ENCODE results near the gene AKAP17A.

Gene AKAP17A

DNA sequence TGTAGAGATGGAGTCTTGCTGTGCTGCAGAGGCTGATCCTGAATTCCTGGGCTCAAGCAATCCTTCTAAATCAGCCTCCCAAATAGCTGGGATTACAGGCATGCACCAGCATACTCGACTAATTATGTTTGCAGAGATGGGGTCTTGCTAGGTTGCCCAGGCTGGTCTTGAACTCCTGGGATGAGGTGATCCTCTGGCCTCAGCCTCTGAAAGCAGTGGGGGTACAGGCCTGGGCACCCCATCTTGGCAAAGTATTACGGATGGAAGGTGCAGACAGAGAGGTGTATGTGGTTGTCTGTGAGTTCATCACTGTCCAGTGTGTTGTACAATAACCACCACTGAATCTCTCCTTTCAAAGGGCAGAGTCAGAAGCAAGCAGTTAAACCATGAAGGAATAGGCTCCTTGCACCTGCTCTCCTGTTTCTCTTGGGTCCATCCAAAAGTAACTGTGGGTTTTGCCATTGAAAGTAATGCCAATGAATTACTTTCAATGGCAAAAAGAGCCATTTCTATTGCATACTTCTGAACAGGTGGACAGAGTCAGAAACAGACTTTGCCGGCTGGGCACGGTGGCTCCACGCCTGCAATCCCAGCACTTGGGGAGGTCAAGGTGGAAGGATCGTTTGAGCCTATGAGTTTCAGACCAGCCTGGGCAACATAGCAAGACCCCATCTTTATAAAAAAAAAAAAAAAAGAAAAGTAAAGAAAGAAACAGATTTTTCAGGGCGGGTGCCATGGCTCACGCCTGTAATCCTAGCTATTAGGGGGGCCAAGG, 7.0 kb upstream of the AKAP17A start:
- DNase-seq: no peak

GRCh38 chrX:1587161-1587560, 4.2 kb upstream of the AKAP17A start:
- DNase-seq: no peak

- no peak for DNase-seq
These were observed 1.9 kb upstream of the AKAP17A start for GRCh38 chrX:1589356-1590130.

- DNase-seq: no peak
These were observed 562 bp downstream of the AKAP17A start for GRCh38 chrX:1591863-1592469.

GRCh38 chrX:1592470-1593142, 1.2 kb downstream of the AKAP17A start:
- no peak for DNase-seq

DNA sequence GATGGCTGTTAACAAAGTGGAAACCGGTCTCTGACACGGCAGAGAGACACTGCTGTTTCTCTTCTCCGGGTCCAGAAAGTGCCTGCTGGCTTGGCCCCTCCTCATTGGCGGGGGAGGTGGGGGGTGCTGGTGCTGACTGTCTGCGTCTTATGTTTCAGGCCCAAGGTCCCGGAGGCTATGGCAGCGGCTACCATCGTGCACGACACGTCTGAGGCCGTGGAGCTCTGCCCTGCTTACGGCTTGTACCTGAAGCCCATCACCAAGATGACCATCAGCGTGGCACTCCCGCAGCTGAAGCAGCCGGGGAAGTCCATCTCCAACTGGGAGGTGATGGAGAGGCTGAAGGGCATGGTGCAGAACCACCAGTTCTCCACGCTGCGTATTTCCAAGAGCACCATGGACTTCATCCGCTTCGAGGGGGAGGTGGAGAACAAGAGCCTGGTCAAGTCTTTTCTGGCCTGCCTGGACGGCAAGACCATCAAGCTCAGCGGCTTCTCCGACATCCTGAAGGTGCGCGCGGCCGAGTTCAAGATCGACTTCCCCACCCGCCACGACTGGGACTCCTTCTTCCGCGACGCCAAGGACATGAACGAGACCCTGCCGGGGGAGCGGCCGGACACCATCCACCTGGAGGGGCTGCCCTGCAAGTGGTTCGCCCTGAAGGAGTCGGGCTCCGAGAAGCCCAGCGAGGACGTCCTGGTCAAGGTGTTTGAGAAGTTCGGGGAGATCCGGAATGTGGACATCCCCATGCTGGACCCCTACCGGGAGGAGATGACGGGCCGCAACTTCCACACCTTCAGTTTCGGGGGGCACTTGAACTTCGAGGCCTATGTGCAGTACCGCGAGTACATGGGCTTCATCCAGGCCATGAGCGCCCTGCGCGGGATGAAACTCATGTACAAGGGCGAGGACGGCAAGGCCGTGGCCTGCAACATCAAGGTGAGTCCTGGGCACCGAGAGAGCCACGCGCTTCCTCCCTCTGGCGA, 2.2 kb downstream of the AKAP17A start:
- DNase-seq: no peak

DNA sequence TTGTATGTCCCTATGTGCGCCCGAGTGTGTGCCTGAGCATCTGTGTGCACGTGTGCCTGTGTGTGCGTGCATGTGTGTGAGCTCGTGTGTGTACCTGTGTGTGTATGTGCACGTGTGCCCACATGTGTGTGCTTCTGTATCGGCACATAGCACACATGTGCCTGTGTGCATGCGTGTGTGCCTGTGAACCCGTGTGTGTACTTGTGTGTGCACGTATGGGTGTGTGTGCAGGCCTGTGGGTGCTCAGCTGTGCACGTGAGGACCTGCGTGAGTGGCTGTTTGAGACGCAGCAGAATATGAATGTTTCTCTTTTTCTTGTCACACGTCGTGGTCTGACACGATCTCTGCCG, 4.3 kb downstream of the AKAP17A start:
- DNase-seq: no peak

DNA sequence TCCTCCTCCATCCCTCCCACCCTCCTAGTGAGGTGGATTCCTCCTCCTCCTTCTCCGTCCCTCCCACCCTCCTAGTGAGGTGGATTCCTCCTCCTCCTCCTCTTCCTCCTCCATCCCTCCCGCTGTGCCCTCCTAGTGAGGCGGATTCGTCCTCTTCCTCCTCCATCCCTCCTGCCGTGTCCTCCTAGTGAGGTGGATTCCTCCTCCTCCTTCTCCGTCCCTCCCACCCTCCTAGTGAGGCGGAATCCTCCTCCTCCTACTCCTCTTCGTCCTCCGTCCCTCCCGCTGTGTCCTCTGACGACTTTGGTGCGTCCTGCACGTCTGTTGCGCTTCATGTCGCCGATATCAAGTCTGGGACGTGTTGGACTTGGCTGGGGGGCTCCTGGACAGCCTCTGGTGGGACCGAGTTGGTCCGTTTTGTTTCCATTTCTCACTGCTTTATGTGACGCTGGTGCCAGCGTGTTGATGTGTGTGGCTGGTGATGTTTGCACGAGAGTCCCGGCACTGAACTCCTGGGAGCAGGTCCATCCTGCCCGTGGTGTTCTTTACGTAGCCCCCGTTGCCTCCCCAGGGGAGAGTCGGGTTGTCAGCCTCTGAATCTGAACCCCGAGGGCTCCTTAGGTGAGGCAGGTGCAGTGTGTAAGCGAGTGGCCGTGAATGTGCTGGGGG, 5.4 kb downstream of the AKAP17A start:
- no peak for DNase-seq

- no peak for DNase-seq
These were observed 6.1 kb downstream of the AKAP17A start for GRCh38 chrX:1597345-1598020.

GRCh38 chrX:1598021-1598875, 6.8 kb downstream of the AKAP17A start:
- no peak for DNase-seq

DNA sequence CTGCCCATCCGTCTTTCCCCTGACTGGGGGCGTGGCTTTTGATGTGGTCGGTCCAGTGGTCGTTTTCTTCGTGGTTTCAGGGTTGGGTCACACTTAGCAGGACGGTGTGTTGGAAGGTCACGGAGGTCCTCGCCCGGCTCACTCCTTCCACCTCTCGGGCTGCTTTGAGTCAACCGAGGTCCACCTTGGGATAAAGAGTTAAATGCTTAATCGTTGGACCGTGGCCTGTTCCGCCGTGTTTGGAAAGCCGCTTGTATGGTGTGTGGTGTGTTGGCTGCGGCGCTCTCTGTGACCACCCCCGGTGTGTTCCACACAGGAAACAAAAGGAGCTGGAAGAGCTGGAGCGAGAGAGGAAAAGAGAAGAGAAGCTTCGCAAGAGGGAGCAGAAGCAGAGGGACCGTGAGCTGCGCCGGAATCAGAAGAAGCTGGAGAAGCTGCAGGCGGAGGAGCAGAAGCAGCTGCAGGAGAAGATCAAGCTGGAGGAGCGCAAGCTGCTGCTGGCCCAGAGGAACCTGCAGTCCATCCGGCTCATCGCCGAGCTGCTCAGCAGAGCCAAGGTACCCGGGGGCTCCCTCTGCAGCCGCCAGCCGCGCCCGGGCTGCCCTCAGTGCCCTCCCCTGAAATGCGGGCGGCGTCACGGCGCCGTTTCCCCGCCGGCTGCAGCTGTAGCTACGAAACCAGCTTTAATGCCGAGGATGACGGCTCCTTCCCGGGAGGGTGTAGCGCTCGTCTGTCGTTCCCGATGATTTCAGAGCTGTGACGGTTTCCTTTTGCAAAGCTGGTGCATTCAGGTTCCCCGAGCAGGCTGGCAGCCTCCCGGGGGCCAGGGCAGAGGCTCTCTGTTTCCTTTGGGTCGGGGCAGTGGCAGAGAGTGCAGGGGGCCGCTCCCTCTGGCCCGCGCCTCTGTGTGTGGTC, 7.7 kb downstream of the AKAP17A start:
- DNase-seq: no peak

DNA sequence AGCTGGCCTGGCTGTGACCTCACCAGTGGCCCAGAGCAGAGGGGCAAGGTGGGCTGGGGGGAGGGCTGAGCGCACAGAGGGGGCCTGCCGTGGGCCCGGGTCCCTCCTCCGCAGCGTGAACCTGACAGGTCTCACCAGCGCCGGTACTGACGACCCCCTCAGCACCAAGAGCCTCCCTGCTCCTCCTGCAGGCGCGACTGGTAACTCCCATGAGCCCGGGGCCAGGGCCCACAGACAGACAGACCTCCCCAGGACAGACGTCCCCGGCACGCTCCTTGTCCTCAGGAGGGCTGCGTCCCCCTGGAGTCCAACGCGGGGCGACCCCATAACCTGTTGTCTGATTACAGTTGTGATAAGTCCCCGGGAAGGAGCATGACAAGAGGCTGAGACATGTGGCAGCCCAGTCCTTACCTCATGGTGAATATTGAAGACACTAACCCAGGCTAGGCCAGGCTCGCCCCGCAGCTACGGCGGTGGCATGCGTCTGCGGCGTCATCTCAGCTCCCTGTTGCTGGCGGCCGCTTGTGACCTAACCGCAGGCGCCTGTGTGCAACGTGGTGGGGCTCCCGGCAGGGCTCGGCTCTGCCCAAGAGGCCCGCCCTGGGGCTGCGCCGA, 8.5 kb downstream of the AKAP17A start:
- DNase-seq: no peak

- DNase-seq: no peak
These were observed 9.1 kb downstream of the AKAP17A start for GRCh38 chrX:1600406-1601050.

DNA sequence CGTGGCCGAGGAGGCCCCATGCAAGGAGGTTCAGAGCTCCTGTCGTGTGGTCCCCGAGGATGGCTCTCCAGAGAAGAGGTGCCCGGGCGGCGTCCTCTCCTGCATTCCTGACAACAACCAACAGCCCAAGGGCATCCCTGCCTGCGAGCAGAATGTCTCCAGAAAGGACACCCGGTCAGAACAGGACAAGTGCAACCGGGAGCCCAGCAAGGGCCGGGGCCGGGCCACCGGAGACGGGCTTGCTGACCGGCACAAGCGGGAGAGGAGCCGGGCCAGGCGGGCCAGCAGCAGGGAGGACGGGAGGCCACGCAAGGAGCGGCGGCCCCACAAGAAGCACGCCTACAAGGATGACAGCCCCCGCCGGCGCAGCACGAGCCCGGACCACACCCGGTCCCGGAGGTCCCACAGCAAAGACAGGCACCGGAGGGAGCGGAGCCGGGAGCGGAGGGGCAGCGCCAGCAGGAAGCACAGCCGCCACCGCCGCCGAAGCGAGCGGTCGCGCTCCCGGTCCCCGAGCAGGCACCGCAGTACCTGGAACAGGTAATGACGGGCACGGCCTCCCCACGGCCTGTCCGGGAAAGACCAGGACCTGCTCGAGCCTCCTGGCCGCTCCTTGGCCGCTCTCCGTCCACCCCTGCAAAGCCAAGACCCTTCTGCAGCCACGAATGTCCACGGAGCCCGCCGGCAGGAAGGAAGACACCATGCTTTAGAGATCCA, 9.8 kb downstream of the AKAP17A start:
- DNase-seq: no peak

- no peak for DNase-seq
These were observed 10.3 kb downstream of the AKAP17A start for GRCh38 chrX:1601768-1602085.

GRCh38 chrX:1602299-1602698, 10.9 kb downstream of the AKAP17A start:
- DNase-seq: no peak

DNA sequence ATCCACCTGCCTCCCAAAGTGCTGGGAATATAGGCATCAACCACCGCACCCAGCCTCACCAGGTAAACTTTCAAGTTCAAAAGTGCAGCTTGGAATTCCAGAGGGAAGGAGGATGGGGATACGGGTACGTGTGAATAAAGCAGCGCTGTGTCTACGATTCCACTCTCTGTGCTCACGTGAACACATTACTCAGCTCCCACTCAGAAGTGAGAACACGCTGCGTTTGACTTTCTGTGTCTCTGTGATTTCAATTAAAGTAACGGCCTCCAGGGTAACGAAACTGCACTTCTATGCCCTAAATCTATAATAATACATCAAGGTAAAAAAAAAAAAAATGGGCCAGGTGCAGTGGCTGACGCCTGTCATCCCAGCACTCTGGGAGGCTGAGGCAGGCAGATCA, 15.1 kb downstream of the AKAP17A start:
- DNase-seq: no peak

All from NCI-H1417 treated with DMSO at 0.1 percent for 48 hours (cell line).